22Rv1 (cell line): ENCODE results near the gene PDE1A.

Source experiments
- CTCF ChIP-seq: fragments of 450-650 bp; IDR thresholded peaks from 2 replicates; pipeline ENCODE4 v1.5.1; 2017; ENCODE audit warnings: mild to moderate bottlenecking
- ZFX ChIP-seq: fragments of 450-650 bp; IDR thresholded peaks from 2 replicates; pipeline ENCODE4 v1.6.1; 2017; ENCODE audit warnings: antibody characterized with exemption, borderline replicate concordance

- TF ChIP-seq CTCF (no peak), ZFX (no peak)
Observed at GRCh38 chr2:182265718-182266117, 161.1 kb downstream of the PDE1A start.
